SK-N-SH (cell line): ENCODE results near the gene POU6F1.

Experiments used
- CHD2 ChIP-seq: fragments of 150-350 bp; IDR thresholded peaks from 2 replicates; pipeline ENCODE4 v1.6.1; 2018; ENCODE audit warnings: low read length; ENCODE audit not compliant: partially characterized antibody
- CTCF ChIP-seq: fragments of 200-600 bp; sonication (generic); IDR thresholded peaks from 2 replicates; pipeline ENCODE4 v1.6.1; 2017; ENCODE audit warnings: antibody characterized with exemption, mild to moderate bottlenecking, moderate library complexity
- GABPA ChIP-seq: IDR thresholded peaks from 2 replicates; pipeline ENCODE4 v1.4.0; 2012; ENCODE audit warnings: low read depth, mild to moderate bottlenecking
- PBX3 ChIP-seq: IDR thresholded peaks from 2 replicates; pipeline ENCODE4; 2012
- POLR2AphosphoS5 ChIP-seq: IDR thresholded peaks from 2 replicates; pipeline ENCODE4 v1.6.1; 2012; ENCODE audit warnings: low read depth, low read length
- RXRA ChIP-seq: IDR thresholded peaks from 2 replicates; pipeline ENCODE4 v1.4.0; 2012; ENCODE audit warnings: low read depth, mild to moderate bottlenecking, borderline replicate concordance
- SMC3 ChIP-seq: IDR thresholded peaks from 2 replicates; pipeline ENCODE4 v1.6.1; 2012; ENCODE audit warnings: low read depth, low read length, improper control_type of control experiment
- TF ChIP-seq, protein P1 (sequence below): fragments of 150-350 bp; IDR thresholded peaks from 2 replicates; pipeline ENCODE4 v1.6.1; 2017; ENCODE audit warnings: antibody characterized with exemption, low read length, low read depth, borderline replicate concordance

DNA sequence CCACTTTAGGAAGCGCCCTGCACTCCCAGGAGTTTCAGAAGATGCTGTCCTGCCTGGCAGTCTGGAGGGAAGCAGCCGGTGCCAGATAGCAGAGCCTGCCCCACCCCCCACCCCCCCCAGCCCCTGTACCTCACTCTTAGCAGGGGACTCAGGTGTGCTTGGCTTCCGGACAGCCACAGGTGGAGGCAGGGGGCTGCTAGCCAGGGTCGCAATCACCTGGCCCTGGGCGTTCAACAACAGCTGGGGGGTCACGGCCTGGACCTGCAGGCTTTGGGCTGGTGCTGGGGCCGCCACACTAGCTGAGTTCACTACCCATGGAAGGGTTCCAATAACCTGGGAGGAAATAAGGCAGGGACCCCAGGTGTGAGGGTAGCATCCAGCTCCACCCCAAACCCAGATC lies 22.0 kb downstream of the POU6F1 start:
- TF ChIP-seq CTCF (no peak), POLR2AphosphoS5 (no peak), SMC3 (no peak), RXRA (no peak), PBX3 (no peak), GABPA (no peak), CHD2 (no peak)
- TF ChIP-seq, protein P1, sequence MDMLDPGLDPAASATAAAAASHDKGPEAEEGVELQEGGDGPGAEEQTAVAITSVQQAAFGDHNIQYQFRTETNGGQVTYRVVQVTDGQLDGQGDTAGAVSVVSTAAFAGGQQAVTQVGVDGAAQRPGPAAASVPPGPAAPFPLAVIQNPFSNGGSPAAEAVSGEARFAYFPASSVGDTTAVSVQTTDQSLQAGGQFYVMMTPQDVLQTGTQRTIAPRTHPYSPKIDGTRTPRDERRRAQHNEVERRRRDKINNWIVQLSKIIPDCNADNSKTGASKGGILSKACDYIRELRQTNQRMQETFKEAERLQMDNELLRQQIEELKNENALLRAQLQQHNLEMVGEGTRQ = no peak
